HG03575 (cell line): ENCODE measurements around the gene CD48.
"Not testable (repeated sequence)": the region's sequence is repeated elsewhere in the genome, so short reads cannot be mapped to it uniquely, and the experiment has no call there.

ENCODE experiments used
- ATAC-seq: cut with Tn5 transposase; IDR thresholded peaks from one replicate; pipeline ENCODE4 v1.9.1; 2021; ENCODE audit not compliant: unreplicated experiment, insufficient number of reproducible peaks, low FRiP score; ENCODE audit errors: extremely low read depth

Gene CD48

GRCh38 chr1:160720356-160721085 is 8.9 kb upstream of the CD48 start:
- ATAC-seq = no peak

- ATAC-seq = no peak
Observed at GRCh38 chr1:160718210-160718609, 6.6 kb upstream of the CD48 start.

- ATAC-seq = no peak
Observed at GRCh38 chr1:160717306-160717705, 5.7 kb upstream of the CD48 start.

- ATAC-seq = no peak
Observed at GRCh38 chr1:160716013-160716412, 4.4 kb upstream of the CD48 start.

GRCh38 chr1:160714034-160714648 is 2.5 kb upstream of the CD48 start:
- ATAC-seq = not testable (repeated sequence)

- ATAC-seq = no peak
Observed at GRCh38 chr1:160713161-160713560, 1.5 kb upstream of the CD48 start.

GRCh38 chr1:160712525-160713080 is 981 bp upstream of the CD48 start:
- peak; percentile 31 for ATAC-seq

- no peak for ATAC-seq
Observed at GRCh38 chr1:160711276-160711601, 383 bp downstream of the CD48 start.

GRCh38 chr1:160710517-160711252 is 937 bp downstream of the CD48 start:
- no peak for ATAC-seq

- ATAC-seq = no peak
Observed at GRCh38 chr1:160709715-160710114, 1.9 kb downstream of the CD48 start.

- no peak for ATAC-seq
Observed at GRCh38 chr1:160708801-160709200, 2.8 kb downstream of the CD48 start.

GRCh38 chr1:160708118-160708517 is 3.5 kb downstream of the CD48 start:
- no peak for ATAC-seq

GRCh38 chr1:160707236-160708064 is 4.2 kb downstream of the CD48 start:
- no peak for ATAC-seq

- ATAC-seq = no peak
Observed at GRCh38 chr1:160706526-160707235, 4.9 kb downstream of the CD48 start.

- ATAC-seq = no peak
Observed at GRCh38 chr1:160705742-160706141, 5.9 kb downstream of the CD48 start.

- not testable (repeated sequence) for ATAC-seq
Observed at GRCh38 chr1:160705212-160705621, 6.4 kb downstream of the CD48 start.

- no peak for ATAC-seq
Observed at GRCh38 chr1:160704250-160704649, 7.4 kb downstream of the CD48 start.

- no peak for ATAC-seq
Observed at GRCh38 chr1:160702100-160702499, 9.5 kb downstream of the CD48 start.
